Right ventricle myocardium superior (tissue), 1 donor: ENCODE results near the gene NPHP1. TPM values are rescaled to one million over a fixed set of nuclear protein-coding genes. Genes with fewer than 3 reads are reported as not detected.
"Not testable (repeated sequence)": the region's sequence is repeated elsewhere in the genome, so short reads cannot be mapped to it uniquely, and the experiment has no call there.

ENCODE experiments used
- ATAC-seq: fragments of 200-7000 bp; cut with Tn5 transposase; one replicate; pipeline ENCODE4 v1.9.1; 2020; ENCODE audit warnings: mild to moderate bottlenecking; ENCODE audit not compliant: poor library complexity
- DNase-seq: peaks from one replicate; pipeline ENCODE4 v3.0.0-alpha.2; 2020
- intact Hi-C: fragments of 100-400 bp; cut with DNase I; formaldehyde crosslinking; loops from one replicate; pipeline ENCODE4 v1.11.2; 2022
- long read RNA-seq: library from polyadenylated mRNA; unstranded; transcript quantifications from one replicate; pipeline ENCODE4 v2.0.0, GENCODE V29; 2021
- total RNA-seq: library from RNA; stranded (reverse); fragmentation: NEBNext Ultra II Directional; extraction: Animal tissue kit (Norgen Biotek cat#: 25700); gene quantifications from one replicate; pipeline ENCODE4 v1.2.1, GENCODE V29; 2021
- donor health status: DM: no; HTN: yes; CAD: no; lungs with severe emphysema.

Gene NPHP1
- 4.5 TPM for total RNA-seq
- long read RNA-seq, partial matches to known transcripts: 0 of 9 reads
- long read RNA-seq, other reads (novel, unspliced or antisense): 6 of 9 reads

- peak; percentile 91 for DNase-seq
- peak; percentile 96 for ATAC-seq
- intact Hi-C loops: no loop called here
These were observed at the start of gene NPHP1 for GRCh38 chr2:110204408-110205385. Gene NPHP1, minus strand, starts transcription at chr2:110205013. Its CDS starts 45 bp downstream, at chr2:110204968.

GRCh38 chr2:110248081-110248795 is 43.4 kb upstream of the NPHP1 start:
- peak; percentile 25 for ATAC-seq
- intact Hi-C loops, DNase-seq: not testable (repeated sequence)

- ATAC-seq: peak; percentile 88
- intact Hi-C loops, DNase-seq: not testable (repeated sequence)
These were observed 40.9 kb upstream of the NPHP1 start for GRCh38 chr2:110245488-110246435.

- DNase-seq, ATAC-seq, intact Hi-C loops: not testable (repeated sequence)
These were observed 38.5 kb upstream of the NPHP1 start for GRCh38 chr2:110243283-110243682.

GRCh38 chr2:110234514-110234913 is 29.7 kb upstream of the NPHP1 start:
- intact Hi-C loops, DNase-seq, ATAC-seq: not testable (repeated sequence)

GRCh38 chr2:110229886-110230285 is 25.1 kb upstream of the NPHP1 start:
- intact Hi-C loops, DNase-seq, ATAC-seq: not testable (repeated sequence)

GRCh38 chr2:110222626-110223025 is 17.8 kb upstream of the NPHP1 start:
- intact Hi-C loops, ATAC-seq, DNase-seq: not testable (repeated sequence)

GRCh38 chr2:110221938-110222337 is 17.1 kb upstream of the NPHP1 start:
- no peak for DNase-seq
- intact Hi-C loops: no loop called here
- no peak for ATAC-seq

- intact Hi-C loops: no loop called here
- no peak for DNase-seq
These were observed 15.4 kb upstream of the NPHP1 start for GRCh38 chr2:110220190-110220564.

GRCh38 chr2:110219496-110220189 is 14.8 kb upstream of the NPHP1 start:
- no peak for DNase-seq
- no peak for ATAC-seq
- intact Hi-C loops: no loop called here

More at GRCh38 chr2:110220190-110220564, 15.4 kb upstream of the NPHP1 start:
- no peak for ATAC-seq

GRCh38 chr2:110218889-110219288 is 14.1 kb upstream of the NPHP1 start:
- intact Hi-C loops, ATAC-seq, DNase-seq: not testable (repeated sequence)

GRCh38 chr2:110216803-110217202 is 12.0 kb upstream of the NPHP1 start:
- no peak for ATAC-seq
- intact Hi-C loops: no loop called here
- DNase-seq: no peak

GRCh38 chr2:110216199-110216598 is 11.4 kb upstream of the NPHP1 start:
- intact Hi-C loops: no loop called here
- DNase-seq: no peak
- no peak for ATAC-seq

GRCh38 chr2:110215566-110216158 is 10.8 kb upstream of the NPHP1 start:
- DNase-seq (no peak), ATAC-seq (no peak)
- intact Hi-C loops: no loop called here

GRCh38 chr2:110215091-110215490 is 10.3 kb upstream of the NPHP1 start:
- ATAC-seq (no peak), DNase-seq (no peak)
- intact Hi-C loops: no loop called here

GRCh38 chr2:110213522-110213921 is 8.7 kb upstream of the NPHP1 start:
- DNase-seq, intact Hi-C loops, ATAC-seq: not testable (repeated sequence)
